Measurements from ENCODE around the gene ZNF143.
"Not testable (repeated sequence)": the region's sequence is repeated elsewhere in the genome, so short reads cannot be mapped to it uniquely, and the experiment has no call there.

DNA sequence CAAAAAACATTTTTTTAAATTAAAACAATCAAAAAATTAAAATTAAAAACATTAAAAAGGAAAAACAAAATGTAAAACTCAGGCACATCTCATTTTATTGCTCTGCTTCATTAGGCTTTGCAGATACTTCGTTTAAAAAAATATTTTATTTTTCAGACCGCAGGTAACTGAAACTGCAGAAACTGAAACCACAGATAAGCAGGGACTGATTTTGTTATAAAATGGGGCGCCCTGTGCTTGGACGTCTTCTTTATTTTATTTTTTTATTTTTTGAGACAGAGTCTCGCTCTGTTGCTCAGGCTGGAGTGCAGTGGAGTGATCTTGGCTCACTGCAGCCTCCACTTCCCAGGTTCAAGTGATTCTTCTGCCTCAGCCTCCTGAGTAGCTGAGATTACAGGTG, 88.4 kb downstream of the ZNF143 start:
- TF ChIP-seq, protein P1, sequence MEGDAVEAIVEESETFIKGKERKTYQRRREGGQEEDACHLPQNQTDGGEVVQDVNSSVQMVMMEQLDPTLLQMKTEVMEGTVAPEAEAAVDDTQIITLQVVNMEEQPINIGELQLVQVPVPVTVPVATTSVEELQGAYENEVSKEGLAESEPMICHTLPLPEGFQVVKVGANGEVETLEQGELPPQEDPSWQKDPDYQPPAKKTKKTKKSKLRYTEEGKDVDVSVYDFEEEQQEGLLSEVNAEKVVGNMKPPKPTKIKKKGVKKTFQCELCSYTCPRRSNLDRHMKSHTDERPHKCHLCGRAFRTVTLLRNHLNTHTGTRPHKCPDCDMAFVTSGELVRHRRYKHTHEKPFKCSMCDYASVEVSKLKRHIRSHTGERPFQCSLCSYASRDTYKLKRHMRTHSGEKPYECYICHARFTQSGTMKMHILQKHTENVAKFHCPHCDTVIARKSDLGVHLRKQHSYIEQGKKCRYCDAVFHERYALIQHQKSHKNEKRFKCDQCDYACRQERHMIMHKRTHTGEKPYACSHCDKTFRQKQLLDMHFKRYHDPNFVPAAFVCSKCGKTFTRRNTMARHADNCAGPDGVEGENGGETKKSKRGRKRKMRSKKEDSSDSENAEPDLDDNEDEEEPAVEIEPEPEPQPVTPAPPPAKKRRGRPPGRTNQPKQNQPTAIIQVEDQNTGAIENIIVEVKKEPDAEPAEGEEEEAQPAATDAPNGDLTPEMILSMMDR (IDR thresholded peaks at IDR 0.05; ENCODE audit: insufficient read depth, low read depth, low read length): not testable (repeated sequence)
- not testable (repeated sequence) for TF ChIP-seq EZH2 (IDR thresholded peaks at IDR 0.05; ENCODE audit: insufficient read depth, low read length)
